PC-9 (cell line): Measurements from ENCODE around the gene GPS2. TPM values are rescaled to one million over a fixed set of nuclear protein-coding genes. Genes with fewer than 3 reads are reported as not detected.
A peak's percentile ranks its signal among the peaks of the same experiment; 100 is the strongest.

Experiments
- BruUV-seq: library from RNA; stranded (reverse); fragments of 400-500 nt; replicated peaks from 2 replicates; lab custom pipeline; 2021; lab: Mats Ljungman, UMichigan
- CTCF ChIA-PET: fragments of 300-600 bp; sonication (Branson Sonifier 250); formaldehyde crosslinking; loops from one replicate; lab custom pipeline; 2022; ENCODE audit warnings: antibody characterized with exemption; lab: Charles Lee
- POLR2A ChIA-PET: fragments of 300-600 bp; sonication (Branson Sonifier 250); formaldehyde crosslinking; loops from one replicate; lab custom pipeline; 2022; ENCODE audit warnings: antibody characterized with exemption; ENCODE audit not compliant: unreplicated experiment; lab: Charles Lee
- DNase-seq, 2 experiments: peaks; one replicate each; pipeline versions ENCODE4 v3.0.0 to v3.0.0-alpha.2; 2015 to 2022; ENCODE audit warnings: mixed read lengths in 1 of 2
- H2AFZ ChIP-seq: fragments of 200-600 bp; sonication (generic); 2 replicates; pipeline ENCODE4 v1.8.1; 2017; ENCODE audit warnings: antibody characterized with exemption
- H3F3A ChIP-seq: fragments of 200-600 bp; sonication (generic); 2 replicates; pipeline ENCODE4 v1.8.1; 2017; ENCODE audit warnings: antibody characterized with exemption, mild to moderate bottlenecking, low read depth; ENCODE audit not compliant: insufficient read depth
- H3K27ac ChIP-seq: fragments of 200-600 bp; sonication (generic); 2 replicates; pipeline ENCODE4 v1.6.1; 2016; ENCODE audit warnings: mixed run types
- H3K27me3 ChIP-seq: fragments of 200-600 bp; sonication (generic); 2 replicates; pipeline ENCODE4 v1.6.1; 2016; ENCODE audit warnings: low read depth, mixed run types; ENCODE audit not compliant: insufficient read depth
- H3K36me3 ChIP-seq: fragments of 200-600 bp; sonication (generic); 2 replicates; pipeline ENCODE4 v1.6.1; 2016; ENCODE audit warnings: low read depth, mixed run types
- H3K4me1 ChIP-seq: fragments of 200-600 bp; sonication (generic); replicated peaks from 2 replicates; pipeline ENCODE4 v1.6.1; 2016; ENCODE audit warnings: mixed run types; ENCODE audit not compliant: insufficient read depth
- H3K4me2 ChIP-seq: fragments of 200-600 bp; sonication (generic); 2 replicates; pipeline ENCODE4 v1.6.1; 2017; ENCODE audit warnings: mixed run types
- H3K4me3 ChIP-seq: fragments of 200-600 bp; sonication (generic); 2 replicates; pipeline ENCODE4 v1.6.1; 2016; ENCODE audit warnings: mixed run types
- H3K79me2 ChIP-seq: fragments of 200-600 bp; sonication (generic); 2 replicates; pipeline ENCODE4 v1.6.1; 2017; ENCODE audit warnings: low read depth, mixed run types
- H3K9me2 ChIP-seq: fragments of 200-600 bp; sonication (generic); 2 replicates; pipeline ENCODE4 v1.8.1; 2017; ENCODE audit warnings: mild to moderate bottlenecking; ENCODE audit not compliant: insufficient read depth
- H3K9me3 ChIP-seq: fragments of 200-600 bp; sonication (generic); 2 replicates; pipeline ENCODE4 v1.8.1; 2016; ENCODE audit warnings: low read depth; ENCODE audit not compliant: insufficient read depth
- H4K20me1 ChIP-seq: fragments of 200-600 bp; sonication (generic); 2 replicates; pipeline ENCODE4 v1.8.1; 2017; ENCODE audit not compliant: insufficient read depth
- EZH2 ChIP-seq: fragments of 200-600 bp; sonication (generic); IDR thresholded peaks from 2 replicates; pipeline ENCODE4 v1.8.0; 2017; ENCODE audit warnings: antibody characterized with exemption, low read depth
- intact Hi-C: fragments of 100-400 bp; cut with micrococcal nuclease; formaldehyde crosslinking; loops from one replicate; pipeline ENCODE4 v1.10.0; 2022; ENCODE audit not compliant: unreplicated experiment
- total RNA-seq: library from RNA; stranded (reverse); gene quantifications from 2 replicates; pipeline ENCODE4 v1.2.3, GENCODE V29; 2021
- TF ChIP-seq, protein P1 (sequence below): fragments of 200-600 bp; sonication (generic); conservative IDR thresholded peaks from 2 replicates; pipeline ENCODE4 v1.6.1; 2017; ENCODE audit warnings: mixed run types, antibody characterized with exemption, mild to moderate bottlenecking, moderate library complexity

GPS2 gene
- total RNA-seq, 1 experiment from 2014 or later, result 61.3 TPM

DNA sequence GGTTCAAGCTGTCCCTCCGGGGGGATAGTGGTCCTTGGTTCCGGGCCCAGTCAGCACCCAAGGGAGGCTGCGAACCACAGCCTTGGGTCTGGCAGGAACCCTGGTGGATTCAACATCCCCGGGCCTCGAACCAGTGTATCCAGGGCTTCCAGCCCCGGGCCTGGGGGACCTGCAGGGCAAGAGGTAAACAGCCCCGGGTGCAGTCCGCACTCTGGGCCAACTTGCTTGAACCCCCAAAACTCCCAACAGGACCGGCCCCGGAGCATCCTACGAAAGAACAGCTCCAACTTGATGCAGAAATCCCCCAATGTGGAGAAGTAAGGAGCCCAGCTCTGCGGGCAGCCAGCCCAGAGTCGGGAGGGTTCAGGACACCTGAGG is 15.5 kb upstream of the GPS2 start:
- POLR2A ChIA-PET, result interaction anchor here (0.6 kb wide), 1 partner anchor 73 kb away, joined by 10 read pairs; the partner anchor contains the start of gene TMEM256
- Histone ChIP-seq H4K20me1 (no peaks in the 10 kb centered on the region), H3K36me3 (no peaks in the 10 kb centered on the region), H3K4me1 (peaks cover 16% of the 10 kb centered on the region), H3K27ac (no peak overlapping the region), H3K9me2 (no peaks in the 10 kb centered on the region), H3K27me3 (no peaks in the 10 kb centered on the region), H3K4me3 (peak overlapping the region; percentile 100), H3K9me3 (no peaks in the 10 kb centered on the region), H3K4me2 (peak overlapping the region; percentile 96), H3K79me2 (peaks cover 25% of the 10 kb centered on the region), H3F3A (peaks cover 9% of the 10 kb centered on the region; the same call in 1 of the 2 replicates), H2AFZ (peak overlapping the region; percentile 90)
- TF ChIP-seq, protein P1, sequence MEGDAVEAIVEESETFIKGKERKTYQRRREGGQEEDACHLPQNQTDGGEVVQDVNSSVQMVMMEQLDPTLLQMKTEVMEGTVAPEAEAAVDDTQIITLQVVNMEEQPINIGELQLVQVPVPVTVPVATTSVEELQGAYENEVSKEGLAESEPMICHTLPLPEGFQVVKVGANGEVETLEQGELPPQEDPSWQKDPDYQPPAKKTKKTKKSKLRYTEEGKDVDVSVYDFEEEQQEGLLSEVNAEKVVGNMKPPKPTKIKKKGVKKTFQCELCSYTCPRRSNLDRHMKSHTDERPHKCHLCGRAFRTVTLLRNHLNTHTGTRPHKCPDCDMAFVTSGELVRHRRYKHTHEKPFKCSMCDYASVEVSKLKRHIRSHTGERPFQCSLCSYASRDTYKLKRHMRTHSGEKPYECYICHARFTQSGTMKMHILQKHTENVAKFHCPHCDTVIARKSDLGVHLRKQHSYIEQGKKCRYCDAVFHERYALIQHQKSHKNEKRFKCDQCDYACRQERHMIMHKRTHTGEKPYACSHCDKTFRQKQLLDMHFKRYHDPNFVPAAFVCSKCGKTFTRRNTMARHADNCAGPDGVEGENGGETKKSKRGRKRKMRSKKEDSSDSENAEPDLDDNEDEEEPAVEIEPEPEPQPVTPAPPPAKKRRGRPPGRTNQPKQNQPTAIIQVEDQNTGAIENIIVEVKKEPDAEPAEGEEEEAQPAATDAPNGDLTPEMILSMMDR, result no peak
- no peak for TF ChIP-seq EZH2
- CTCF ChIA-PET, result no interaction called here
- BruUV-seq, result no TSS peak
- DNase-seq, result no peak
- intact Hi-C loops, result no loop called here

DNA sequence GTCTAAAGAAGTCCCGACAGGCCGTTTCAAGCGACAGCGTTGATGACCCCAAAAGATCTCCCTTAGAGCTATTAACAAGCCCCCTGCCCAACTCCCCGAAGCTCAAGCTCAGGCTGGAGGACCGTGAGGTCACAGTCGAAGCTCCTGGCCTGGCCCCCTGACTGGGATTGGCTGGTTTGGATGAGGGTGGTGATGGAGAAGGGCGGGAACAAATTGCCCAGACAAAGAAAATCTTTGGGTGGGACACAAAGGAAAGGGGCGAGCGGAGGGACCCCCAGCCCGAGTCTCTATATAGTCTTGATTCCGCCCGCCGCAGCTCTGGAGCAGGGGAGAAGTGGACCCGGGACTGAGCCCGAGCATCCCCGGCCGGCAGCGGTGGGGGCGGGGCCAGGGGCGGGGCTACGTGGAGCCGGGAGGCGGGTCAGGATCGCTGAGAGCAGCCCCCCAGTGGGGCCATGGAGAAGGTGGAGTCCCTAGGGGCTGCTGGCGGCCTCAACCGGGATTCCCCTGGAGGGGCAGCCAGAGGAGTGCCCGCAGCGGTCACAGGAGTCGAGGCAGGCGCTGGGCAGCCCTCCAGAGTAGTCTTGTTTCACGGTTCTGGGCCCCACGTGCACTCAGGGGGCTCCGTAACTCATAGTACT is 15.0 kb upstream of the GPS2 start:
- Histone ChIP-seq H3K27me3 (no peaks in the 10 kb centered on the region), H3K4me3 (peak overlapping the region; percentile 100), H3K79me2 (peaks cover 25% of the 10 kb centered on the region), H3K9me2 (no peaks in the 10 kb centered on the region), H3K36me3 (no peaks in the 10 kb centered on the region), H4K20me1 (no peaks in the 10 kb centered on the region), H3K4me2 (peak overlapping the region; percentile 96), H3F3A (peaks cover 9% of the 10 kb centered on the region; the same call in 1 of the 2 replicates), H3K4me1 (peaks cover 16% of the 10 kb centered on the region), H3K27ac (peak overlapping the region; percentile 67), H3K9me3 (no peaks in the 10 kb centered on the region), H2AFZ (peak overlapping the region; percentile 90)
- ChIA-PET POLR2A (interaction anchor here (0.5 to 1.1 kb wide), 13 partner anchors 15 to 306 kb away, joined by 3 to 13 read pairs (median 5); partner anchors contain the start of genes GABARAP and TMEM256), CTCF (interaction anchor here (0.6 to 1.3 kb wide), 5 partner anchors 12 to 284 kb away, joined by 3 to 6 read pairs (median 3); no protein-coding TSS in a partner anchor)
- intact Hi-C loops, result loop anchor here (2.0 kb wide), 1 partner anchor 21 kb away; no protein-coding TSS in a partner anchor
- no peak for TF ChIP-seq EZH2
- TF ChIP-seq, protein P1, result no peak
- BruUV-seq, result TSS peak; percentile 94
- peak; percentile 73 to 84 for DNase-seq

DNA sequence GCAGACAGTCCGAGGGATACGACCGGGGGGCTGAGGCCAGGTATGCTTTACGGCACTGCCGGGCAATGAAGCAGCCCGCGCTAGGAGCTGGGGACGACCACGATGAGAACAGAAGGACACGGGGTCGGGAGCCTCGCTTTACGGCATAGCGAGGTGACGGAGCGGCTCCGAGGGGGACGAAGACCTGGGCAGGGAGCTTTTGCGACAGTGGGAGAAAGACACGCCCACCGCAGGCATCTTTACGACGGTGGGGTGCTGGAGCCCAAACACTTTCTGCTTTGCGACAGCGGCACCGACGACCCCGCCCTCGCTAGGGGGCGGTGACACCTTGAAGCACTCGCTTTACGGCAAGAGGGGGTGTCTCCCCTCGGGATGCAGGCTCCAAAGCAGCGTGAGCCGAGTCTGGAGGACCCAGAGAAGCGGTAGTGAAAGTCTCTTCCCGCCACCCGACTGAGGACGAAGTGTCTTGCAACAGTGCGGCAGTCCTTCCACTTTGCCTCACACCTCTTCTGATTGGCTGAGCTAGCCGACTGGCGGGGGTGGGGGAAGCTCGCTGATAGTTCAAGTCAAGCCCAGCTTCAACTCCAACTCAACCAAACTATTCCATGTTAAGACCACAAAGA is 14.3 kb upstream of the GPS2 start:
- H2AFZ ChIP-seq, result peak overlapping the region; percentile 90
- TF ChIP-seq, protein P1, result no peak
- TF ChIP-seq EZH2, result no peak
- ChIA-PET CTCF (interaction anchor here (0.5 to 1.3 kb wide), 6 partner anchors 14 to 679 kb away, joined by 3 to 11 read pairs (median 4); no protein-coding TSS in a partner anchor), POLR2A (interaction anchor here (0.5 to 1.1 kb wide), 20 partner anchors 9 to 823 kb away, joined by 3 to 16 read pairs (median 5); partner anchors contain the start of genes GABARAP, SENP3, TMEM256 and TMEM95)
- H3K9me3 ChIP-seq, result no peaks in the 10 kb centered on the region
- no peaks in the 10 kb centered on the region for H3K9me2 ChIP-seq
- H3K36me3 ChIP-seq, result no peaks in the 10 kb centered on the region
- H3K4me1 ChIP-seq, result peaks cover 16% of the 10 kb centered on the region
- peak overlapping the region; percentile 67 for H3K27ac ChIP-seq
- DNase-seq, result peak; percentile 94 to 98
- H3K4me2 ChIP-seq, result peak overlapping the region; percentile 96
- H4K20me1 ChIP-seq, result no peaks in the 10 kb centered on the region
- peak overlapping the region; percentile 100 for H3K4me3 ChIP-seq
- TSS peak; percentile 86 for BruUV-seq
- peaks cover 25% of the 10 kb centered on the region for H3K79me2 ChIP-seq
- intact Hi-C loops, result loop anchor here (2.0 kb wide), 1 partner anchor 21 kb away; no protein-coding TSS in a partner anchor
- H3K27me3 ChIP-seq, result no peaks in the 10 kb centered on the region
- H3F3A ChIP-seq, result peaks cover 9% of the 10 kb centered on the region; the same call in 1 of the 2 replicates
